SH-SY5Y (cell line): ENCODE measurements around the gene RNF167.

ENCODE experiments used
- GATA2 ChIP-seq: IDR thresholded peaks from 2 replicates; pipeline ENCODE4 v1.6.1; 2011; ENCODE audit warnings: mild to moderate bottlenecking, low read depth, low read length
- GATA3 ChIP-seq: IDR thresholded peaks from 2 replicates; pipeline ENCODE4 v1.6.1; 2011; ENCODE audit warnings: low read depth, mild to moderate bottlenecking, low read length, moderate library complexity

- TF ChIP-seq GATA3 (no peak), GATA2 (peak; percentile 85)
Measured at GRCh38 chr17:4950075-4950745, 10.1 kb downstream of the RNF167 start.
